SU-DHL-6 (cell line): ENCODE results near the gene COL4A3.

Experiments used
- H2AFZ ChIP-seq: fragments of 200-600 bp; sonication (generic); 2 replicates; pipeline ENCODE4 v1.6.1; 2014; ENCODE audit warnings: low read depth, mild to moderate bottlenecking, moderate library complexity, mixed read lengths, antibody characterized with exemption, low read length; ENCODE audit not compliant: severe bottlenecking
- H3F3A ChIP-seq: fragments of 200-600 bp; shearing (Covaris generic); 2 replicates; pipeline ENCODE4 v1.6.0; 2016; ENCODE audit warnings: antibody characterized with exemption, mild to moderate bottlenecking; ENCODE audit not compliant: insufficient read depth
- H3K27ac ChIP-seq: fragments of 200-600 bp; sonication (generic); 2 replicates; pipeline ENCODE4 v1.5.1; 2016; ENCODE audit warnings: low read depth, mild to moderate bottlenecking, low read length, moderate library complexity, mixed read lengths
- H3K27me3 ChIP-seq: fragments of 200-600 bp; sonication (generic), shearing (Covaris generic); 2 replicates; pipeline ENCODE4 v1.6.0; 2014; ENCODE audit warnings: mild to moderate bottlenecking, low read length
- H3K36me3 ChIP-seq: fragments of 200-600 bp; sonication (generic); 2 replicates; pipeline ENCODE4 v1.6.1; 2014; ENCODE audit warnings: mild to moderate bottlenecking, low read length, mixed read lengths
- H3K4me2 ChIP-seq: fragments of 300-600, 200-600 bp; shearing (Covaris generic), sonication (generic); 2 replicates; pipeline ENCODE4 v1.6.0; 2014; ENCODE audit warnings: low read length, low read depth, mild to moderate bottlenecking; ENCODE audit not compliant: poor library complexity, severe bottlenecking
- H3K4me3 ChIP-seq: fragments of 200-600 bp; sonication (generic); 2 replicates; pipeline ENCODE4 v1.5.1; 2014; ENCODE audit warnings: antibody characterized with exemption, low read length, mild to moderate bottlenecking, mixed read lengths; ENCODE audit not compliant: insufficient read depth, poor library complexity, severe bottlenecking
- H3K79me2 ChIP-seq: fragments of 200-600 bp; sonication (generic); 2 replicates; pipeline ENCODE4 v1.6.1; 2014; ENCODE audit warnings: mild to moderate bottlenecking, low read length, moderate library complexity; ENCODE audit not compliant: insufficient read depth
- H3K9ac ChIP-seq: fragments of 200-600 bp; sonication (generic); 2 replicates; pipeline ENCODE4 v1.7.0; 2014; ENCODE audit warnings: mild to moderate bottlenecking, low read length
- H3K9me2 ChIP-seq: fragments of 200-600 bp; sonication (generic); replicated peaks from 2 replicates; pipeline ENCODE4 v1.6.1; 2014; ENCODE audit warnings: low read length; ENCODE audit not compliant: insufficient read depth
- H3K9me3 ChIP-seq: fragments of 200-600 bp; sonication (generic); 2 replicates; pipeline ENCODE4 v1.6.1; 2014; ENCODE audit warnings: low read length, mixed read lengths; ENCODE audit not compliant: insufficient read depth
- H4K20me1 ChIP-seq: fragments of 200-600 bp; sonication (generic); 2 replicates; pipeline ENCODE4 v1.6.1; 2014; ENCODE audit warnings: low read depth, mild to moderate bottlenecking, antibody characterized with exemption, low read length, moderate library complexity, mixed read lengths
- EZH2phosphoT487 ChIP-seq: fragments of 200-600 bp; sonication (generic), shearing (Covaris generic); conservative IDR thresholded peaks from 2 replicates; pipeline ENCODE4 v1.6.1; 2018; ENCODE audit warnings: mild to moderate bottlenecking, antibody characterized with exemption, low read length, moderate library complexity, mixed read lengths
- TF ChIP-seq, protein P1 (sequence below): fragments of 200-600 bp; sonication (generic); IDR thresholded peaks from one replicate; pipeline ENCODE4 v1.5.1; 2017; ENCODE audit warnings: antibody characterized with exemption, mild to moderate bottlenecking, low read length, moderate library complexity; ENCODE audit not compliant: insufficient read depth, poor library complexity, severe bottlenecking

Gene COL4A3

GRCh38 chr2:227252831-227253230 lies 88.4 kb downstream of the COL4A3 start:
- H2AFZ ChIP-seq, result no peak overlapping the region
- no peaks in the 10 kb centered on the region for H3K9me2 ChIP-seq
- TF ChIP-seq, protein P1, sequence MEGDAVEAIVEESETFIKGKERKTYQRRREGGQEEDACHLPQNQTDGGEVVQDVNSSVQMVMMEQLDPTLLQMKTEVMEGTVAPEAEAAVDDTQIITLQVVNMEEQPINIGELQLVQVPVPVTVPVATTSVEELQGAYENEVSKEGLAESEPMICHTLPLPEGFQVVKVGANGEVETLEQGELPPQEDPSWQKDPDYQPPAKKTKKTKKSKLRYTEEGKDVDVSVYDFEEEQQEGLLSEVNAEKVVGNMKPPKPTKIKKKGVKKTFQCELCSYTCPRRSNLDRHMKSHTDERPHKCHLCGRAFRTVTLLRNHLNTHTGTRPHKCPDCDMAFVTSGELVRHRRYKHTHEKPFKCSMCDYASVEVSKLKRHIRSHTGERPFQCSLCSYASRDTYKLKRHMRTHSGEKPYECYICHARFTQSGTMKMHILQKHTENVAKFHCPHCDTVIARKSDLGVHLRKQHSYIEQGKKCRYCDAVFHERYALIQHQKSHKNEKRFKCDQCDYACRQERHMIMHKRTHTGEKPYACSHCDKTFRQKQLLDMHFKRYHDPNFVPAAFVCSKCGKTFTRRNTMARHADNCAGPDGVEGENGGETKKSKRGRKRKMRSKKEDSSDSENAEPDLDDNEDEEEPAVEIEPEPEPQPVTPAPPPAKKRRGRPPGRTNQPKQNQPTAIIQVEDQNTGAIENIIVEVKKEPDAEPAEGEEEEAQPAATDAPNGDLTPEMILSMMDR, result no peak
- TF ChIP-seq EZH2phosphoT487, result no peak
- H3F3A ChIP-seq, result no peaks in the 10 kb centered on the region
- H3K27ac ChIP-seq, result no peak overlapping the region
- H3K9ac ChIP-seq, result no peak overlapping the region
- H4K20me1 ChIP-seq, result no peaks in the 10 kb centered on the region
- H3K9me3 ChIP-seq, result no peaks in the 10 kb centered on the region
- no peaks in the 10 kb centered on the region for H3K79me2 ChIP-seq
- H3K4me3 ChIP-seq, result no peak overlapping the region
- 0 out of 2 replicates have a peak, but pooled peaks cover 5% of the 10 kb centered on the region for H3K36me3 ChIP-seq
- no peaks in the 10 kb centered on the region for H3K27me3 ChIP-seq
- no peak overlapping the region for H3K4me2 ChIP-seq

DNA sequence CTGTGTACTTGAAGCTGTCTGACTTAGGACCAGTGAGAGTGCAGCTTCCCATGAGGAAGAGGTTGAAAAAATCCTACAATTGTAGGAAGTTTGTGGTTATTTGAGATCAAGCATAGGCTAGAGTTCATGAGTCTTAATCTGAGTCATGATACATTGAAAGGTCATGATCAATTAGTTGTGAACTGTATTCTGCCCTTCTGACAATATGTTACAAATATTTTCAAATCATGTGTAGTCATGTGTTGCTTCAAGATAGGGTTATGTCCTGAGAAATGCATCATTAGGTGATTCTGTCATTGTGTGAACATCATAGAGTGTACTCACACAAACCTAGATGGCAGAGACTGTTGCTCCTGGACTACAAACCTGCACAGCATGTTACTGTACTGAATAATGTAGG lies 92.2 kb downstream of the COL4A3 start:
- H3K9me2 ChIP-seq, result no peaks in the 10 kb centered on the region
- 0 out of 2 replicates have a peak, but pooled peaks cover 5% of the 10 kb centered on the region for H3K36me3 ChIP-seq
- no peak overlapping the region for H3K4me2 ChIP-seq
- H3K27me3 ChIP-seq, result no peaks in the 10 kb centered on the region
- H4K20me1 ChIP-seq, result no peaks in the 10 kb centered on the region
- H2AFZ ChIP-seq, result no peak overlapping the region
- no peak overlapping the region for H3K9ac ChIP-seq
- H3K4me3 ChIP-seq, result no peak overlapping the region
- no peak overlapping the region for H3K27ac ChIP-seq
- H3K79me2 ChIP-seq, result no peaks in the 10 kb centered on the region
- no peak for TF ChIP-seq EZH2phosphoT487
- TF ChIP-seq, protein P1, result no peak
- no peaks in the 10 kb centered on the region for H3F3A ChIP-seq
- no peaks in the 10 kb centered on the region for H3K9me3 ChIP-seq

DNA sequence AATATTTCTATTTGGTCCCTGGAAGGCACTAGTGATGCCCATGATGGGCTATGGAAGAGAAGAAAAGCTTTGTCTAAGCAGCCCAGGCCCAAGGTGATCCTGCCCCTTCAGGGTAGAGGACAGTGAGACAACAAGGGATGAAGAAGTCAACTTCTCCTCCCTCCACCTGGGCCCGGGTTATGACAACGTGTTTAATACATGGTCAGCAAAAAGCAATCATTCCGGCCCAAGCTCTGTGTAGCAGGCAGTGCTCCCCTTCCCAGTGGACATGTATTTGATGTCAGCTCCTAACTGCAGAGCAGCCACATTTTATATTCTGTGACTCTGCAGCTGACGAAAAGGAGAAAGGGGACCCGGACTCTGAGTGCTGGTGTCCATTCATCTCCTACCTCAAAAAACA lies 93.4 kb downstream of the COL4A3 start:
- no peak overlapping the region for H3K9ac ChIP-seq
- no peaks in the 10 kb centered on the region for H3K79me2 ChIP-seq
- no peak for TF ChIP-seq EZH2phosphoT487
- TF ChIP-seq, protein P1, result no peak
- H3K27me3 ChIP-seq, result no peaks in the 10 kb centered on the region
- 0 out of 2 replicates have a peak, but pooled peaks cover 5% of the 10 kb centered on the region for H3K36me3 ChIP-seq
- H3K4me2 ChIP-seq, result no peak overlapping the region
- no peak overlapping the region for H3K4me3 ChIP-seq
- H3K27ac ChIP-seq, result no peak overlapping the region
- H3F3A ChIP-seq, result no peaks in the 10 kb centered on the region
- no peaks in the 10 kb centered on the region for H4K20me1 ChIP-seq
- H3K9me3 ChIP-seq, result no peaks in the 10 kb centered on the region
- H3K9me2 ChIP-seq, result no peaks in the 10 kb centered on the region
- no peak overlapping the region for H2AFZ ChIP-seq

DNA sequence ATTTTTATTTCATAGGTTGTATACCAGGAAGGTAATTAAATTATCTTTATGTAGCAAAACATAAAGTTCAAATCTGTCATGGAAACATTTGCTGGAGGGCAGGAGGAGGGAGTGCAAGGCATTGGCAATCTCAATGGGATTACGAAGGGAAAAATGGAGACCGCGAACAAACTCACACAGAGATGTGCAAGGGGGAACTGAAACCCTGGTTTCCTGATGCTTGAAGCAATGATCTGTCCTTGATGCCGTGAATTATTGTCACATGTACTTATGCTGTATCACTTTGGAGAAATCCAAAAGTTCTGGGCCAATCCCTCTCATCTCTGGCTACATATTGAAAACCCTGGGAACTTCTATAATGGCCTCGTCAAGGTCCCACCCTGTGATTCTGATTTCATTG lies 95.6 kb downstream of the COL4A3 start:
- no peak for TF ChIP-seq EZH2phosphoT487
- TF ChIP-seq, protein P1, result no peak
- H3K9ac ChIP-seq, result no peak overlapping the region
- H3K4me3 ChIP-seq, result no peak overlapping the region
- no peaks in the 10 kb centered on the region for H3K79me2 ChIP-seq
- H3K27me3 ChIP-seq, result no peaks in the 10 kb centered on the region
- H3K9me2 ChIP-seq, result no peaks in the 10 kb centered on the region
- H3K27ac ChIP-seq, result no peak overlapping the region
- H3K9me3 ChIP-seq, result no peaks in the 10 kb centered on the region
- no peaks in the 10 kb centered on the region for H3K36me3 ChIP-seq
- no peaks in the 10 kb centered on the region for H4K20me1 ChIP-seq
- H2AFZ ChIP-seq, result no peak overlapping the region
- H3K4me2 ChIP-seq, result no peak overlapping the region
- no peaks in the 10 kb centered on the region for H3F3A ChIP-seq
